HepG2 (cell line): ENCODE results near the gene RNASE8. TPM values are rescaled to one million over a fixed set of nuclear protein-coding genes. Genes with fewer than 3 reads are reported as not detected.

ENCODE experiments used
- CEBPZ ChIP-seq: IDR thresholded peaks from 2 replicates; pipeline ENCODE4 v1.6.1; 2012; ENCODE audit warnings: low read length, improper control_type of control experiment
- CTCF ChIP-seq: sonication (generic); formaldehyde crosslinking; IDR thresholded peaks from 2 replicates; pipeline ENCODE4 v1.5.0; 2020; ENCODE audit warnings: mild to moderate bottlenecking, missing genetic modification reagents, moderate library complexity
- JUN ChIP-seq: sonication (generic); formaldehyde crosslinking; IDR thresholded peaks from 2 replicates; pipeline ENCODE4 v1.4.0; 2020; ENCODE audit warnings: mild to moderate bottlenecking, missing genetic modification reagents
- KIAA2018 ChIP-seq: sonication (generic); formaldehyde crosslinking; IDR thresholded peaks from 2 replicates; pipeline ENCODE4 v1.5.0; 2020; ENCODE audit warnings: mild to moderate bottlenecking, missing genetic modification reagents, borderline replicate concordance
- PCBP1 ChIP-seq: fragments of 200-400 bp; formaldehyde crosslinking; IDR thresholded peaks from 2 replicates; pipeline ENCODE4 v1.6.1; 2017; ENCODE audit warnings: mild to moderate bottlenecking, low read depth, low read length, borderline replicate concordance
- ZNF230 ChIP-seq: sonication (generic); formaldehyde crosslinking; IDR thresholded peaks from 2 replicates; pipeline ENCODE4 v1.4.0; 2020; ENCODE audit warnings: mild to moderate bottlenecking, missing genetic modification reagents
- ZNF646 ChIP-seq: sonication (generic); formaldehyde crosslinking; IDR thresholded peaks from 2 replicates; pipeline ENCODE4 v1.9.0; 2021; ENCODE audit warnings: mild to moderate bottlenecking, missing genetic modification reagents
- polyA plus RNA-seq, 8 experiments: library from polyadenylated mRNA; depleted of rRNA in 3 of 8; stranded (reverse) in 7 of 8; unstranded in 1 of 8; fragments of >200 nt; fragmentation: Illumina TruSeq in 4 of 8; extraction: Trizol in 4 of 8; gene quantifications; 2 replicates each; pipeline versions ENCODE4 v1.2.1 to v1.2.3, GENCODE V29; 2011 to 2016; ENCODE audit warnings: low read depth in 4 of 8, missing spikeins in 1 of 8, mixed read lengths in 1 of 8; ENCODE audit not compliant: insufficient read depth in 1 of 8
- total RNA-seq, 5 experiments: library from RNA; depleted of rRNA; stranded (reverse); fragments of >200 nt; fragmentation: Illumina TruSeq; extraction: Trizol; gene quantifications; 2 replicates each; pipeline ENCODE4 v1.2.3, GENCODE V29; 2016; ENCODE audit warnings: low read depth in 1 of 5

Gene RNASE8
- total and polyA plus RNA-seq, 2 of the 13 experiments (the other 11 are each of a cell fraction or from before 2014, with no cell fraction given): not detected

GRCh38 chr14:21106498-21107282, 49.1 kb downstream of the RNASE8 start (continued):
- no peak for TF ChIP-seq KIAA2018 (CRISPR knock-in tag)
- 0 out of 2 replicates have a peak, but pooled peaks have one; percentile 66 for TF ChIP-seq ZNF230 (CRISPR knock-in tag)
- TF ChIP-seq CTCF (CRISPR knock-in tag): peak; percentile 99
- no peak for TF ChIP-seq PCBP1
- TF ChIP-seq ZNF646 (CRISPR knock-in tag): no peak
- 0 out of 2 replicates have a peak, but pooled peaks have one; percentile 12 for TF ChIP-seq JUN (CRISPR knock-in tag)
- TF ChIP-seq CEBPZ: no peak
